GM21381 (cell line): ENCODE results near the gene IGFBP1.
"Not testable (repeated sequence)": the region's sequence is repeated elsewhere in the genome, so short reads cannot be mapped to it uniquely, and the experiment has no call there.

ENCODE experiments used
- ATAC-seq: cut with Tn5 transposase; IDR thresholded peaks from one replicate; pipeline ENCODE4 v1.9.1; 2021; ENCODE audit warnings: mild to moderate bottlenecking, moderate library complexity; ENCODE audit not compliant: unreplicated experiment

IGFBP1 gene

GRCh38 chr7:45888185-45888992 is at the start of gene IGFBP1:
TSS of gene IGFBP1 (plus strand) at chr7:45888488. CDS start at chr7:45888653, 165 bp downstream.
- no peak for ATAC-seq

DNA sequence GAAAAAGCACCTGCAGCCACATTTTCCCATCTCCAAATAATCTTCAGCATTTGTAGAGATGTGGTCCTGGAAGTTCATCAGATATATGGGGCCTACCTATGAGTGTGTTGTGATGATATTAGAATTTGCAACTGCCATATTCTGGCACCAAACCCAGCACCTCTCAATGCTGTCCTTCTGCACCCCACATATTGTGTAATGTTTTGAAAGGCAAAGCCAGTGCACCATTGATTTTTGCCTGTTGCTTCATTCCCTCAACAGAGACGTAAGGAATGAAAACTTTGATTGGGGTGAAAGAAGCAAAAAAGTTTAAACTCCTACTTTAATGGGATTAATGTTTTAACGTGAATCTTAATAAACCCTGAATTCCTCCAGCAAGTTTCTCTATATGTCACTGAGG is 49.4 kb upstream of the IGFBP1 start:
- ATAC-seq: not testable (repeated sequence)

DNA sequence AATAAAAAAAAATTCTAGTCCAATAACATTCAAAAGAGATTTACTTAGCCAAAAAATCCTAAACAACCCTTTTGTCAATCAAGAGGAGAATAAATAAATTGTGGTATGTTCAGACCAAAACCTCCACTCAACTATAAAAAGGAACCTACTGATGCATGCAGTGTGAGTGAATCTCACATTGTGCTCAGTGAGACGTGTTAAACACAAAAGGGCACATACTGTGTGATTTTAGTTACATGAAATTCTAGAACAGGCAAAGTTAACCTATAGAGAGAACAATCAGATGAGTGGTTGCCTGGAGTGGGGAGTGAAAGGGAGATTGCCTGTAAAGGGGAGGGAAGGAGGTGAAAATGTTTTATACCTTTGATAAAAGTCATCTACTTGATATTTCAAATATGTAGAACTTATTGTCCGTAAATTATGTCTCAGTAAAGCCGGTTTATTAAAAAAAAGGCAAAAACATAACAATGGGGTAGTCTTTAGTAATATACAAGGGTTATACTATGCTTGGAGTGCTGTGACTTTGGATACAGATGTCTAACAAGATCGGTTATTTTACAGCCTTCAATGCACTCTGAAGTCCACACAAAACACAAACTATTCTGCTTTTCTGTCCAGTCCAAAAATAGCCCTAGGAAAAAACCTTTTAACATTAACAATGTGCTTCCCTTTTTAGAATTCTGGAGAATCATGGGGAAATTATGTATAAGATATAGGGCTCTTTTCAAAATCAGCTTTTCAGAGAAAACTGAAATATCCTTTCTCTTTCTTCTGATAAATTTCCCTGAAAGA is 46.2 kb upstream of the IGFBP1 start:
- ATAC-seq: not testable (repeated sequence)

DNA sequence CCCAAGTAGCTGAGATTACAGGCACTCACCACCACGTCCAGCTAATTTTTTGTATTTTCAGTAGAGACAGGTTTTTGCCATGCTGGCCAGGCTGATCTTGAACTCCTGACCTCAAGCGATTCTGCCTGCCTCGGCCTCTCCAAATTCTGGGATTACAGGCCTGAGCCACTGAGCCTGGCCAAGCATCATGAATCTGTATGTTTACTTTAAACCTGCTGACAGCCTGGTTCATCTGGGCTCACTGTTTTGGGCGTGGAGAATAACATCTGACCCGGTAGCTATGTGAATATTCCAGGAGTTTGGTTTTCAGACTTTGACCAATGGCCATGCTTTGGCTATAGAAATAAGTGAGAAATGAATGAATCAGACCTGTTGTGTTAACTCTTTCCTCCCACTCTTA is 41.8 kb upstream of the IGFBP1 start:
- ATAC-seq: not testable (repeated sequence)

DNA sequence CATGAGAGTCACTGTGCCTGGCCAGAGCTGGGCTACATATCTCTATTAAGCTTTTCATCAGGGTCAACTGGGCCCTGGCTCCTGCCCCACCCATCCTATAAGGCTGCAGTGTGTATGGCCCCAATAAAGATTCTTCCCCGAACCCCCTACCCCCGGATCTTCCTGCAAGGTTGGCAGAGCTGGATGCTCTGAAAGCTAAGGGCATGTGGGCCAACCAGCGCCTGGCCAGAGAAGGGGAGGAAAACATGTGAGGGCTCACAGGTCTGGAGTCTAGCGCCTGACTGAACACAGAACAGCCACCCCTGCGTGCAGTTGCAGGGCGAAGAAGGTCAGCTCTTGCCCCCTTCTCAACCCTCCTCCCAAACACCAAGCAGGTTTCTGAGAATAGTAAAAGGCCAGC is 39.6 kb upstream of the IGFBP1 start:
- not testable (repeated sequence) for ATAC-seq

GRCh38 chr7:45852984-45853383 is 35.3 kb upstream of the IGFBP1 start:
- ATAC-seq: not testable (repeated sequence)

- ATAC-seq: not testable (repeated sequence)
Measured at GRCh38 chr7:45853491-45853890, 34.8 kb upstream of the IGFBP1 start.

DNA sequence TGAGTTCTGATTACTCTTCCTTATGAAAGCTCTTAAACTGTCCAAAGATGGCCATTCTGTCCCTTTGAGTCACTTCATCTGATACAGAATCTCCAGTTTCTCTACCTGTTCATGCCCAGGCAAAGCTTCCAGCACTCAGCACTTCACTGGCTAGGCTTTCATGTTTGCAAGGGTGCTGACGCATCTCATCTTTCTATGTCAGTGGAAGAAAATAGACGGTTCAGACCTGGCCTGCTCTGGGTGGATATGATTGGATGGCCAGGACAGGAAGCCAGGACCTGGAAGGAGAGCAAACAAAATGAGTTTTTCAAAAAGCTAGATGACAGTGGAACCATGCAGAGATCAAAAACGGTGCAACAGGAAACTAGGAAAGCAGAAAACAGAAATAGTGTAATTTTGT is 32.6 kb upstream of the IGFBP1 start:
- ATAC-seq: not testable (repeated sequence)

DNA sequence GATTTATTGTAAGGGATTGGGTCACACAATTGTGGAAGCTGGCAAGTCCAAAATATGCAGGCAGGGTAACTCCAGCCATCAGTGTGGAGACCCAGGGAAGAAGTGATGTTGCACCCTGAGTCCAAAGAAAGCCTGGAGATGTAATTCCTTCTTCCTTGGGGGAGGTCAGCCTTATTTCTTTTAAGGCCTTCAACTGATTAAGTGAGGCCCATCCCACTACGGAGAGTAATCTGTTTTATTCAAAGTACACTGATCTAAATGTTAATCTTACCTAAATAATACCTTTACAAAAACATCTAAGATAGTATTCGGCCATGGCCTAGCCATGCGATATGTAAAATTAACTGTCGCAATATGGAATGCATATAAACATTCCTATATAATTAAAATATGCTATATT is 31.4 kb upstream of the IGFBP1 start:
- ATAC-seq: not testable (repeated sequence)

DNA sequence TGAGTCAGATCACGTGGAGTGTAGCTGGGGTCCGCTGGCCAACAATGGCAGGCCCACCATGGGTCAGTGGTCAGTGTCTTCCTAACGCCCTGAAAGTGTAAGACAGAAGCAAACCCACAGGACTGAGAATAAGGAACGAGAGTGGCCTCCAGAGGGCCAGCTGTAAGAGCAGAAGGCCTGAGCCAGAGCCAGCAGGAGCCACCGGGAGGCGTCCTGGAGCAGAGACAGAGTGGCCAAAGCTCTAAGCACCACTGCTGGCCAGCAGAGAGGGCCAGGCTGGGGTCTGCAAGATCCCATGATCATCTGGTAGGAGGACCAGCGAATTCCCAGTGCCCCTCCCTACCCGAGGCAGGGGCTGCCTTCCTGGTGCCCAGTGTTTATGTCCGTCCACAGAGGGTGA is 24.6 kb upstream of the IGFBP1 start:
- ATAC-seq: no peak

DNA sequence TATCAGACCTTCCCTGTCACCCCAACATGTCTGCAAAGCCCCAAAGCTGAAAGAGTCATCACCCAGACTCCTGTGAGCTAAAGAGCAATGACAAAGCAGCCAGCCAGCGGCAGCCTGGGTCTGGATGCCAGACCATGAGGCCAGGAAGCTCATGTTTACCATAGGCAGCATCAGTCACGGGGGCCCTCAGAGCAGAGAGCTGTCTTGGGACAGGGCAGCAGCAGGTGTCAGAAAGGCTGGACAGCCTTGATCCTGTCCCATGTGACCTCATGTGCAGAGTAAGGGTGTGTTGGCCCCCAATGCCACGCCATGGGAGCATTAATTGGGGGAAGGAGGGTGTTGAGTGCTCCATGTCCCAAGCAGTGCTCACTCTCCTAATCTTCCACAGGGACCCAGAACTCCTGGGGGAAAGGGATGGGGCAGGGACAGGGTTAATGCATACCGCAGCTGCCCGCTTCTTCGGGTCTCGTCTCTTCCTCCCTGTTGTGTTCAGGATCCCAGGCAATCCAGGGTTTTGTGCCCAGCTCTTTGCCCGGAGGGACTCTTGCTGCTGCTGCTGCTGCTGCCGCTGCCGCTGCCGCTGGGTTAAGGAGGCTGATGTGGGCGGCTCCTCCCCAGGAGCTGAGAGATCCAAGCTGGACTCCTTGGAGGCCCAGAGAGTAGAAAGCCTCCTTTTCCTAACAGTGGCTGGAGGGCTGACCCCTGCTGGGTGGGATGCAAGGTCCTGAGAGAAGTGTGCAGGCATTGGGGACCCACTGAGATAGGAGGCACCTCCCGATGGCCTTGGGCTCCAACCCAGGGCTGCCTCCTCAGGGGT is 22.5 kb upstream of the IGFBP1 start:
- no peak for ATAC-seq

DNA sequence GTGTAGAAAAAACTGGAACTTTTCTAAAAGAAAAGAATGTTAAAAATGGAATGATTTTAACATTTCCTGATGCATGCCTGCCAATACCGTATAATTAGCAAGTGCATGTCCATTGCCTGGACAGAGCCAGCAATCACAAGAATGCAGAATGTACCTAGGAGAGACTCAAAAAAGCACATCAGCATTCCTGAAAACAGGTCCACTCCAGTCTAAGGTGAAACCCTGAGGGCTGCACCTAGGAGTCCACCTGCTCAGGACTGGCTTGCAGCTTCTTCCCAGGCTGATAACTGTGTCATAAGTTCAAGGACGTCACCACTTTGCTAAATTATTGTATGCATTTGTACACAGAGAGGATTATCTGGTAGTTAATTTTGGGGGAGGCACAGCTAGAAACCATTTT is 20.8 kb upstream of the IGFBP1 start:
- no peak for ATAC-seq

- ATAC-seq: no peak
Measured at GRCh38 chr7:45869426-45869825, 18.9 kb upstream of the IGFBP1 start.

DNA sequence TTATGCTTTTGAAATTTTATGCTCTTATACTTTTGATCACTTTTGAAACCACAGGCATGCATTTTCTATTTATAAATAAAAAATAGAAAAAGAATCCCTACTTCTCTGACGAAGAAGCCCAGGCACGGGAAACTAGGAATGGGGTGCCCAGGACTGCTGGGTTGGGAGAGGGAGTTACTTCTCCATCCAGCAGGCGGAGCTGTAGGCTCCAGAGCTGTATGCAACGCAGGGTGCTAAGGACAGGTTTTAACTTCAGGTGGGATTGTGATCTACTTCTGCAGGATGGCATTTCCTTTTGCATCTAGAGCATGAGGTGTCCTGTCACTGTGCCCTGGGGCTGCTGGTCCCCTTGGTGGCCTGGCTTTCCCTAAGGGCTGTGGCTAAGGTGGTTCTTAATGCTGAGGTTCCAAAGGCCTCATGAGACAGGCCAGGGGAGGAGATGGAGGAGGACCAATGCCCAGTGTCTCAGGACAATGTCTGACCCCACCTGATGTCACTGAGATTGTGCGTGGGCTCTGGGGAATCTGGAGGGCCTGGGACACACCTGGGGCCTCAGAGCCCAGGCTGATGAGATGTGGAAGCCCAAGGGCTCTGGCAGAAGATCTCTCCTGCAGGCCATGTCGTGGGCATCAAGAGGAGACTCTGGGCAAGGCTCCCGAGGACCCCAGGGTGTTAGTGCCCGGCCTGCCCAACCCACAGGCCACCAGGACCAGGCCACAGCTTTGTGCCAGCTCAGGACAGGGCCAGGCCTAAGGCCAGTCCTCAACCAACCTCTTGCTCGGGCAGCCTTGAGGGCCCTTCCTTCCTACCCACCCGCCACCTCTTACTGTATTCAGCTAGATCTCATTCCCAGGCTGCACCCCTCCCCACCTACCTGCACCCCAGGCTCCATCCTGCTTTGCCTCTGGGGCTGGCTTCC is 15.9 kb upstream of the IGFBP1 start:
- no peak for ATAC-seq

DNA sequence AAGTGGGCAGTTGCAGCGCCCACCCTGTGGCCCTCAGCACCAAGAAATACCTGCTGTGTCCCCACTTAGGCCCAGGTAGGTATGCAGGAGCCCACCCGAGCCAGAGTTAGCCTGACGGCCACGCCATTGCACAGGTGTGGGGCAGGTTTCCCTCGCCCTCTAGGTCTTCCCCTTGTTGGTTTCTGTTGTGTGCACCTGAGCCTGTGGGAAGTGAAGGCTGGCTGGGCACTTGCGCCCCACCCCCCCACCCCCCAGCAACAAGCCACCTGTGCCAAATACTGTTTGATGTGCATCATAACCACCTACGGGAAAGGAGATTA is 15.3 kb upstream of the IGFBP1 start, which contains the start of gene CCDC201:
Gene CCDC201 (minus strand): TSS at position 48 of the 320 bp plus-strand sequence. CDS start 75 bp downstream, outside the sequence.
- no peak for ATAC-seq

GRCh38 chr7:45873355-45873754 is 14.9 kb upstream of the IGFBP1 start:
- ATAC-seq: no peak

- no peak for ATAC-seq
Measured at GRCh38 chr7:45874408-45875131, 13.7 kb upstream of the IGFBP1 start.

DNA sequence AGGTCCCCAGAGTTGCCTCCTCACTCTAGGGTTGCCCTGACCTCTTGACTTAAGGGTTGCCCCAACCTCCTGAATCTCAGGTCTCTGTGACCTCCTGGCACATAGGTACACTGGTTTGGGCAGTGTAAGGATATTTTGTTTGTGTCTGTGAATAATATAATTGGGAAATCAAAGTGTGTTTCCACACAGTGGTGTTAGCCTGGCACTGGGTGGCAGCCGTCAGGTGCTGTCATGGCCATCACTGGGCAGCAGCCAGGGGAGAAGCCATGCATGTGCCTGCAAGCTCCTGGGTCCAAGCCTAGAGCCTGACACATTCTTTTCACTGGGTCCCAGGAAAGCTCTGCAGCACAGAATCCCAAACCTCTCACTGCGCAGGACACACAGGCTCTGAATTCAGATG is 11.8 kb upstream of the IGFBP1 start:
- ATAC-seq: no peak

DNA sequence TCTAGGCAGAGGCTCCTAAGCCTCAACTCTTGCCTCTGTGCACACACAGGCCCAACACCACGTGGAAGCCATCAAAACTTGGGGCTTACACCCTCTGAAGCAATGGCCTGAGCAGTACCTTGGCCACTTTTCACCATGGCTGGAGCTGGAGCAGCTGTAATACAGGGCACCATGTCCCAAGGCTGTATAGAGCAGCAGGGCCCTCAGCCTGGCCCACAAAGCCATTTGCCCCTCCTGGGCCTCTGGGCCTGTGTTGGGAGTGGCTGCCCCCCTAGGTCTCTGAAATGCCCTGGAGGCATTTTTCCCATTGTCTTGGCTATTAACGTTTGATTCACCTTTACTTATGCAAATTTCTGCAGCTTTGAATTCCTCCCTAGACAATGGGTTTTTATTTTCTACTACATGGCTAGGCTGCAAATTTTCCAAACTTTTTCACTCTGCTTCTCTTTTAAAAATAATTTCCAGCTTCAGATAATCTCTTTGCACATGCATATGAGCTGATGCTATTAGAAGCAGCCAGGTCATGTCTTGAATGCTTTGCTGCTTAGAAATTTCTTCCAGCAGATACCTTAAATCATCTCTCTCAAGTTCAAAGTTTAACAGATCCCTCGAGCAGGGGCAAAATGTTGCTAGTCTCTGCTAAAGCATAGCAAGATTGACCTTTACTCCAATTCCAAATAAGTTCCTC is 9.7 kb upstream of the IGFBP1 start:
- ATAC-seq: no peak
